ENCODE measurements around the gene CRKL. TPM values are rescaled to one million over a fixed set of nuclear protein-coding genes. Genes with fewer than 3 reads are reported as not detected.

CRKL gene
- total RNA-seq, 1 experiment from 2014 or later: 25.0 TPM

DNA sequence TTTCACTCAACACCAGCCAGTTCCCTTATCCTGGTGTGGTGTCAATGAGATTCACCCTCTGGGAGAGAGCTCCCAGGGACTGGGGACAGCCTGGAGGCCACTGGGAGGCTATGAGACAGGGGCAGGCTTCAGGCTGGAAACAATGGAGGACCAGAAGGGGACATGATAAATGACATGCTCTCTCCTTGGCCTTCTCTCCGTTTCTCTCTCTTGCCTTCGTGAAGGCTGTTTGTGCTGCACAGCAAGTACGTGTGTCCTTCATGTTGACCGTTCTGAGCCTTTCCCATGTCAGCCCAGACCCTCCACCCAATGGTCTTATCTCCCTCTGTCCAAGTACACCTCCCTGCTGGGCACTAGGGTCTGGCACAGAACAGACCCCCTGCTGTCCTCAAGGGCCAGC is 63.3 kb downstream of the CRKL start:
- Histone ChIP-seq H3K27me3 (no peaks in the 10 kb centered on the region), H3K36me3 (peaks cover 8% of the 10 kb centered on the region; the same call in 1 of the 2 replicates), H3K9me3 (peaks cover 8% of the 10 kb centered on the region; the same call in 1 of the 2 replicates), H3K4me3 (no peak overlapping the region)
- no peak for DNase-seq

DNA sequence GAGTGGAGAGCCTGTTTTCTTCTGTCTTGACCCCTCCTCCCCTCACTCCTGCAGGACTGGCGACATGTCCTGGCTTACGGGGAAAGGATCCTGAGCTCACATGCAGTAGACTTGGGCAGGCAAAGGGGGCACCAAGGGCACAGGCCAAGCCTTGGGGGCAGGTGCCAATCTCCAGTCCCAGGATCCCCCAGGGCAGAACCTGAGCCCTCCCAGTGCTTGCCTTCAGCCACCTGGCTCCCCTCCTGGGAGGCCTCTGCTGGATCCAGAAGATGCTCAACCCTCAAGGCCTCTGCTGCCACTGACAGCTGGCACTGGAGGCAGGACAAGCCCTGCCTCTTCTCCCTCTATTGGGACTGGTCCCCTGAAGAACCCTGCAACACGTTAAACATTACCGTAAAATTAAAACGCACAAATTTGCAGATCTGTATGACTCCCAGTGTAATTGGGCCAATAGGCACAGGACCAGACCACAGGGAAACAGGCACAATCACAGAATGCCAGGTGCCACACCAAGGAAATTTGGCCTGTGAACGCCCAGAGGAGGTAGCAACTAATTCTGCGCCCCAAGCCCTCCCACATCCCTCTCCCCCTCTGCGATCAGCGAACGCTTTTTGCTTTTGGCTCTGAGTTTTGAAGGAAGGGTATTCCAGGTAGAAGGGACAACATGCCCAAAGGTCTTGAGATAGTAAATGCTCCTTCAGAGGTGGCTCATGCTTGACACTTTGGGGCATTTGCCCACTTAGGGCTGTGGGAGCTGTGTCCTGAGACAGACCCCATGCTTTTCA is 63.9 kb downstream of the CRKL start:
- Histone ChIP-seq H3K36me3 (peaks cover 12% of the 10 kb centered on the region), H3K9me3 (peaks cover 8% of the 10 kb centered on the region; the same call in 1 of the 2 replicates), H3K27me3 (no peaks in the 10 kb centered on the region), H3K4me3 (peak overlapping the region; percentile 95)
- DNase-seq: no peak

DNA sequence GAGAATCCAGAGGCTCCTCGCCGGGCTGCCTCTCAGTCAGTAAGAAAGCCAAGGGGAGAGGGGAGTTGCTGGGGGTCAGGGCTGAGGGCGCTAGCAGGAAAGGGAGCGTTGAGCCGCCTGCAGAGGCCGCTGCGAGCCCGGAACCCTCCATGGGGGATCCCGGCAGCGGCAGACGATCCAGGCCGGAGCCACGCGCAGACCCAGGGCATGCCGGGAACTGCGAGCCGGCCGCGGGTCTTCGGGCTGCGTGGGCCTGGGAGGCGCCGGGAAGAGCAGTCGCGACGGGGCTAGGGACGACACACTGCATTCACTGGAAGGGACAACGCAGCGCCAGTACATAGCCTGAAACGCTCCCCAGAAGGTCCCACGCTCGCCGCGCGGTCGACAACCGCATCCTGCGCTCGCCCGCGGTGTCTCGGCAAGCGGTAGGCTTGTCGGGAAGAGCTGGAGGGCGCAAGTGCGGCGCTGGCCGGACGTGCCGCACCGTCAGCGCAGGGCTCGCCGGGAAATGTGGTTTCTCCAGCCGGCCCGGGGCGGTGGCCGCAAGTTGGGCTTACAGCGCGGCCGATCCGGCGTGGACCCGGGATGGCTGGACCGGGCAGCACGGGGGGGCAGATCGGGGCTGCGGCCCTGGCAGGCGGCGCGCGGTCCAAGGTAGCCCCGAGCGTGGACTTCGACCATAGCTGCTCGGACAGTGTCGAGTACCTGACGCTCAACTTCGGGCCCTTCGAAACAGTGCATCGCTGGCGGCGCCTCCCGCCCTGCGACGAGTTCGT is 64.8 kb downstream of the CRKL start, which contains the start of gene LZTR1:
LZTR1 (plus strand) TSS at position 511 of the 776 bp plus-strand sequence; CDS start at position 586, 75 bp downstream.
- no peaks in the 10 kb centered on the region for H3K27me3 ChIP-seq
- peak within 1 kb of the TSS; percentile 95 for H3K4me3 ChIP-seq
- peak; percentile 81 for DNase-seq
- peaks cover 12% of the 10 kb centered on the region for H3K36me3 ChIP-seq
- H3K9me3 ChIP-seq: peaks cover 8% of the 10 kb centered on the region; the same call in 1 of the 2 replicates

DNA sequence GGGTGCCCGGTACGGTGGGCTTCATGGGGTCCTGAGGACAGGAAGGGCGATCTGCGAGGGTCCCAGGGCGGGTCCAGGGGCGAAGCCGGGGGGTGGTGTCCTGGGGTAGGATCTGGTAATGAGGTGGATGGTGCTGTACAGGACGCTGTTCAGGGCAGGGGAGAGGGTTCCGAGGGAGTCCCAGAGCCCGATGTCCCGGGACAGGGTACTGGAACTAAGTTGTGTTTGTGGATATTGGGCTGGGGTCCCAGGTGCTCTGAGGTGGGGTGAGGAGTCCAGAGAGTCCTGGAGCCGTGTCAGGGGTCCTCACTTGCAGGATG is 65.3 kb downstream of the CRKL start:
- Histone ChIP-seq H3K9me3 (peaks cover 8% of the 10 kb centered on the region; the same call in 1 of the 2 replicates), H3K36me3 (peaks cover 12% of the 10 kb centered on the region), H3K27me3 (no peaks in the 10 kb centered on the region), H3K4me3 (peak overlapping the region; percentile 95)
- DNase-seq: no peak

DNA sequence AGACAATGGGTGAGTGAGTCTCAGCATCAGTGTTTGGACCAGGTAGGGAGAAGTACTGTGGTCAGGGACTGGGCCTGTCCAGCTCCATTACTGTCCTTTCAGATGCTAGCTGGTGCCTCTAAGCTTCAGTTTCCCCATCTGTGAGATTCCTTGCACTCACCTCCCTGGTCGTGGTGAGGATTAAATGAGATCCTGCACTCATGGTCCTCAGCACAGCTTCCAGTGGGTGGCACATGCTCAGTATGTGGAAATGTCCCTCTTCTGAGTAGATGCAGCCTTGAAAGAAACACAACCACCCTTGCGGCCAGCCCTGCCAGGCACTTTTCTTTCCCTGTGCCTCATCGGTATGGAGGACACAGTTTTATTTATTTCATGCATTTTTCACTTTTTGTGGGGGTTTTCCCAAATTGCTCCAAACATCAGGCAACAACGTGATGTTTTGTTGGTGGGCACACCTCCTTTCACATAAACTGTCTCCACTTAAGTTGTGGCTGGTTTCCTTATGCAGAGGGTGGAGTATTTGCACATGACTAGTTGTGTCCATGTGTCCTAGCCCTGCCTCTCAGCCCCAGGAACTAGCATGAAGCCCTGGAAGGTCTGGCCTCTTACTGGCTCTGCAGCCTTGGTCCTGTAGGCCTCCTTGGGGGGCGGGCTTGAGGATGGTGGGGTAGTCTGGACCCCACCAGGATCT is 66.0 kb downstream of the CRKL start:
- H3K36me3 ChIP-seq: peaks cover 12% of the 10 kb centered on the region

DNA sequence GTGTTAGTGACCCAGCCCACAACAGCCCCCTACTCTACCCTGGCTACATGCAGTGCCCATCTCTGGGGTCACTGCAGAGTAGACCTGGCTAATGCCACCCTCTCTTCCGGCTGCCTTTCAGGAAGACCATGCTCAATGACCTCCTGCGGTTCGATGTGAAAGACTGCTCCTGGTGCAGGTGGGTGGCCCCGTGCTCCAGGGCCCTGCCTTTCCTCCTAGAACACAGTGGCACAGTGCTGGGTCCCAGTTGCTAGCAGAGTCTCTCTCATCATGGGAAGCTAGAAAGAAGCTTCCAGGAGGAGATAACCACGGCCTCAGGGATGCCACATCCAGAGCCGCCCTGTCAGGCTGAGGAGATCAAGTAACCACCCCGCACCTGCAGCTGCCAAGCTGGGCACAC is 68.5 kb downstream of the CRKL start:
- H3K4me3 ChIP-seq: no peak overlapping the region
- no peaks in the 10 kb centered on the region for H3K27me3 ChIP-seq
- H3K9me3 ChIP-seq: no peaks in the 10 kb centered on the region
- H3K36me3 ChIP-seq: peaks cover 12% of the 10 kb centered on the region
- no peak for DNase-seq

More for the DNA sequence above, 66.0 kb downstream of the CRKL start:
- DNase-seq: no peak
- H3K4me3 ChIP-seq: peak overlapping the region; percentile 95
- no peaks in the 10 kb centered on the region for H3K27me3 ChIP-seq
- peaks cover 8% of the 10 kb centered on the region; the same call in 1 of the 2 replicates for H3K9me3 ChIP-seq

DNA sequence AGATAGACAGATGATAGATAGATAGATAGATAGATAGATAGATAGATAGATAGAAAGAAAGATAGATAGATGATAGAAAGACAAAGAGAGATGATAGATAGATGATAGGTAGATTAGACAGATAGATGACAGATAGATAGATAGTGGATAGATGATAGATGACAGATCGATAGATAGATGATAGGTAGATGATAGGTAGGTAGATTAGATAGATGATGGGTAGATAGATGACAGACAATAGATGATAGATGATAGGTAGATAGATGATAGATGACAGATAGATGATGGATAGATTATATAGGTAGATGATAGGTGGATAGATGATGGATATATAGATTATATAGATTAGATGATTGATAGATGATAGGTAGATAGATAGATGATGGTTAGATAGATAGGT is 69.2 kb downstream of the CRKL start:
- H3K9me3 ChIP-seq: no peaks in the 10 kb centered on the region
- H3K36me3 ChIP-seq: peaks cover 12% of the 10 kb centered on the region
- H3K4me3 ChIP-seq: no peak overlapping the region
- no peaks in the 10 kb centered on the region for H3K27me3 ChIP-seq
- DNase-seq: no peak

DNA sequence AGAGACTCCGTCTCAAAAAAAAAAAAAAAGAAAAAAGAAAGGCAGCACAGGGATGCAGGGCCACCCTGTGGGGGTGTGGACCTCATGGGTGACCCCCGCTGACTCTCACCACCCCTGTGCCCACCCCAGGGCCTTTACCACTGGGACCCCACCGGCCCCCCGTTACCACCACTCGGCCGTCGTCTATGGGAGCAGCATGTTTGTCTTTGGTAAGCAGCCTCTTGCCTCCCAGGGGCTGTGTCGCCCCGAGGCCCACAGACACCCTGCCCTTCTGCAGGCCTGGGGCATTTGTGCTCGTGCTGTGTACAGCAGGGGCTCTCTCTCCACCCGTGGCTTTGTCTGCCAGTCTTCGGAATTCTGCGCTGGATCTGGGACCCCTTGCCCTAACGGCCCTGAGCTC is 70.2 kb downstream of the CRKL start:
- no peak for DNase-seq
- Histone ChIP-seq H3K4me3 (no peak overlapping the region), H3K9me3 (no peaks in the 10 kb centered on the region), H3K27me3 (no peaks in the 10 kb centered on the region), H3K36me3 (peaks cover 12% of the 10 kb centered on the region)

DNA sequence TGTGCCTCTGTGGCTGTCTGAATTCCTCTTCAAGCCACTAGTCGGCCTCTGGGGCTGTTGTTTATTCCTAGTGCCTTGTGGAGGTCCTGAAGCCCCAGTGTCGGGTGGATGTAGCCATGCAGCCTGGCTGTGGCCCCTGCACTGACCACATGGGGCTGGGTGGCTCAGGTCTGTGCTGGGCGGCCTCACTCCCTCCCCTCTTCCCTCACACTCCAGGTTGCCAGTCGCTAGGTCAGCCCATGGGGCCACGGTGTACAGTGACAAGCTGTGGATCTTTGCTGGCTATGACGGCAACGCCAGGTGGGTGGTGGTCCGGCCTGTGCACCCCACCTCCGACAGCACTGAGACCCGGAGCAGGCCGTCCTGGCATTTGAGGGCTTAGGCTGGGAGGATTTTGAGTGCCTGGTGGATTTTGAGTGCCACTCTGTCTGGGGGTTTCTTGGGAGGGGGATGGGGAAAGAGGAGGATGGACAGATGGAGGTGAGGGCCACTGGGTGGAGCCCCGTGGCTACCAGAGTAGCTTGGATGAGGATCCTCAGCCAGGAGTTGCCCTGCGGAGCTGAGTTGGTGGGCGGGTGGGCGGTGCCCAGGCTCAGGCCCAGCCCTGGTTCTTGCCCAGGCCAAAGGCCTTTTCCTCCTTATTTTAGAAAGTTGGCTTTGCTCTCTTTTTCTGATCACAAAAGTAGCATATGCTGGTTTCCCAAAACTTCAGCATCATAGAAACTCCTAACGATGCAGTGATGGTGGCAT is 71.5 kb downstream of the CRKL start:
- Histone ChIP-seq H3K4me3 (no peak overlapping the region), H3K36me3 (peaks cover 12% of the 10 kb centered on the region), H3K9me3 (no peaks in the 10 kb centered on the region), H3K27me3 (no peaks in the 10 kb centered on the region)
- DNase-seq: no peak

DNA sequence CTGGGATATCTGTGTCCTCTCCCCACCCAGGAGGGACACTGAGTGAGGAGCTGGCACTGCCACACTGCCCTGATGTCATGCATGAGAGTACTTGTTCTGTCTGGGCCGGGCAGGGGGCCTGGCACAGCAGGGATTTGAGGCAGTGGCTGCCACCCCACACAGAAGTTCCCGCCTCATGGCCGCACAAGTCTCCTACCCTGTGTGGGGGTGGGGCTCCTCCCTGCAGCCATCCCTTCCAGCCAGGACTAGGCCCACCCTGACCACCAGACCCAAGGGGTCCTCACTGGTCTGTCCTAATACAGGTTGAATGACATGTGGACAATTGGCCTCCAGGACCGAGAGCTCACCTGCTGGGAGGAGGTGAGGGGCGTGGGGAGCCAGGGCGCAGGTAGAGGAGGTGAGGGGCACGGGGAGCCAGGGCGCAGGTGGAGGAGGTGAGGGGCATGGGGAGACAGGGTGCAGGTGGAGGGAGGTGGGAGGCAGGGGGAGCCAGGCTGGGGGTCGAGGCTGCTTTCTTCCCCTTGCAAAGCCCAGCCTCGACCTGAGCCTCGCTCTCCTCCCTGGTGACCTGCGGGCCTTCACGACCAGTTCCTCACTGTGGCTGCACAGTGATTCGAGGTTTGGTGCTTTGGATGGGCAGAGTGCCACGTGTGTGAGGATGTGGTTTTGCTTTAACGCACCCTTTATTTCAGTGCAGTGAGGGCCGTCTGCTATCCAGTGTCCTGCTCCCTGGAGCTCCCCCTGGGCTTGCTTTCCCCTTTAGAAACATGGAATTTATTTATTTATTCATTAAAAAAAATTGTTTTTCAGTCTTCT is 72.3 kb downstream of the CRKL start:
- Histone ChIP-seq H3K36me3 (peaks cover 7% of the 10 kb centered on the region), H3K9me3 (no peaks in the 10 kb centered on the region), H3K27me3 (no peaks in the 10 kb centered on the region), H3K4me3 (no peak overlapping the region)
- no peak for DNase-seq

DNA sequence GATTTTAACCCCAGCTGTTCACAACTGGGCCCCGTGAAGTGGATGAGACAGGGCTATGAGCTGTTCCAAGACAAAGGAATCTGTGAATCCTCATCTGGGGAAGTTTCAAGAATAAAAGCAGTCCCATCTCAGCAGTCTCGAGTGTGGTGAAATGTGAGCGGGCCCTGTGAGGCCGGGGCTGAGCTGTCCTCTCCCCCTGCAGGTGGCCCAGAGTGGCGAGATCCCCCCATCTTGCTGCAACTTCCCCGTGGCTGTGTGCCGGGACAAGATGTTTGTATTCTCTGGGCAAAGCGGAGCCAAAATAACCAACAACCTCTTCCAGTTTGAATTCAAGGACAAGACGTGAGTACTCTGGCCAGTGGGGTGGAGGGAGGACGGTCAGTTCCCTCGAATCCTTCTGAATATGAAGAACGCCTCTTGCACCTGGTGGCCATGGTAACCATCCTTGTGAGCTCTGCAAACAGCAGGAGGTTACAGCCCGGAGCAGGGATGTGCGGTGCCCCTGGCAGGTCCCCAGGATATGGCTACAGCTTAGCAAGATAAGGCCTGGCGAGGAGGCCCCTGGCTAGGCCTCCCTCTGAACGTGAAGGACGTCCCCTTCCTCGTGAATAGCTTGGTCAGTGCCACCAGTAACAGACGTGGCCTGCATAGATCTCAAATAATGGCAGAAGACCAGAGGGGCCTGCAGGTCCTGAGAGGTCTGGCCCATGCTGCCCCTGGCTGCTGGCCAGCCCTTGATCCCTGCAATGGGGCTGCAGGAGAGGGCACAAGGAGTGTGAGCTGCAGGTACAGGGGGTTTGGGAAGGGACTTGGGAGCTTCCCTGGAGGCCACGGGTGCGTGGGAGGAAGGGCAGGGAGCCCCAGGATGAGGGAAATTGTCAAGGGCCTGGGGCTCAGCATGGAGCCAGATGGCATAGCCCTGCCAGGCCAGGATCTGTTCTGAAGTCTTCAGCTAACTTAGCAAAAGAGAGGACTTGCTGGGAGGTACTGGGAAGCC is 73.3 kb downstream of the CRKL start:
- DNase-seq: no peak
- Histone ChIP-seq H3K36me3 (peaks cover 4% of the 10 kb centered on the region), H3K9me3 (no peaks in the 10 kb centered on the region), H3K27me3 (no peaks in the 10 kb centered on the region), H3K4me3 (no peak overlapping the region)

DNA sequence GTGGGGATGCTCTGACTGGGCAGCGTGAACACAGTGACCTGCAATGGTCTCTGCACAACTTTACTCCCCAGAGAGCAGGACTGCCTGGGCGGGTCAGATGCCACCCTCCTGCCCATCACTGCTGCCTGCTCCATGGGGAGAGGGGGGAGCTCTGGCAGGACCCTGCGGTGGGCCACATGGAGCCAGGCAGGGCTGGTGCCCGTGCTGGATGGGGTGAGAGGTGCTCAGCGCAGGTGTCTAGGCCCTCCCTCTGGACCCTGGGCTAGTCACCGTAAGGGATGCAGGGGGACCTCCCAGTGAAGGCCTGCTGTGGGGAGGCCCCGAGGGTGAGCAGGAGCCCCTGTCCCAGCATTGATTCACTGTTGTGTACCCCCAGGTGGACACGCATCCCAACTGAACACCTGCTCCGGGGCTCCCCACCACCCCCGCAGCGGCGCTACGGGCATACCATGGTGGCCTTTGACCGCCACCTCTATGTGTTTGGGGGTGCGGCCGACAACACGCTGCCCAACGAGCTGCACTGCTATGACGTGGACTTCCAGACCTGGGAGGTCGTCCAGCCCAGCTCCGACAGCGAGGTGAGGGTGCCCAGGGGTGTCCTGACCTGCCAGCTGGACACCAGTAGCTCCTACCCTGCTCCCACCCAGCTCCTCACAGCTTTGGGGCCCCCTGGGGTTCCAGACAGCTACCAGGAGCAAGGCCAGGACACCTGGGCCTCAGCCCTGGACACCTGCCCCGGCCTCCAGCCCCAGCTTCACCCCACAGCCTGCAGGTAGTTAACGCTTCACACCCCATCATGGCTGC is 74.2 kb downstream of the CRKL start:
- no peaks in the 10 kb centered on the region for H3K36me3 ChIP-seq
- no peaks in the 10 kb centered on the region for H3K9me3 ChIP-seq
- H3K4me3 ChIP-seq: no peak overlapping the region
- DNase-seq: no peak
- no peaks in the 10 kb centered on the region for H3K27me3 ChIP-seq

DNA sequence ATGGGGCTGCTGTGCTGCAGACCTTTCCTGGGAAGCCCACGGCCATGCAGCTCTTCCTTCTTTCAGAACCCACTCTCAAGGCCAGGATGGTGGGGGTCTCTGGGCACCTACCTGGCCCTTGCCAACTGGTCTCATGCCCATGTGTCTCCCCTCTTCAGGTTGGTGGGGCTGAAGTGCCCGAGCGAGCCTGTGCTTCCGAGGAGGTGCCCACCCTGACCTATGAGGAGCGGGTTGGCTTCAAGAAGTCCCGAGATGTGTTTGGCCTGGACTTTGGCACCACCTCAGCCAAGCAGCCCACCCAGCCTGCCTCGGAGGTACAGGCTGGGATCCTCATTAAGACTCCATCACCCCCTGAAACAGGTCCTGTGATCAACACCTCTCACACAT is 74.8 kb downstream of the CRKL start:
- no peaks in the 10 kb centered on the region for H3K36me3 ChIP-seq
- H3K9me3 ChIP-seq: no peaks in the 10 kb centered on the region
- no peak for DNase-seq
- no peak overlapping the region for H3K4me3 ChIP-seq
- no peaks in the 10 kb centered on the region for H3K27me3 ChIP-seq

Data from MG63 (cell line).